ENCODE measurements around the gene HSPA12B.

Gene HSPA12B

GRCh38 chr20:3729811-3730540 lies 2.5 kb upstream of the HSPA12B start:
- TF ChIP-seq ZFX (IDR thresholded peaks at IDR 0.05) (no peak), CTCF (conservative IDR thresholded peaks at IDR 0.05) (no peak)
- no peak overlapping the region for H3K27ac ChIP-seq

- H3K27ac ChIP-seq = no peak overlapping the region
- no peak for TF ChIP-seq CTCF (conservative IDR thresholded peaks at IDR 0.05)
- TF ChIP-seq ZFX (IDR thresholded peaks at IDR 0.05) = no peak
Observed at GRCh38 chr20:3730803-3731672, 1.4 kb upstream of the HSPA12B start.

GRCh38 chr20:3731944-3732326 lies 550 bp upstream of the HSPA12B start:
- no peak overlapping the region for H3K27ac ChIP-seq
- TF ChIP-seq CTCF (conservative IDR thresholded peaks at IDR 0.05) (no peak), ZFX (IDR thresholded peaks at IDR 0.05) (no peak)

GRCh38 chr20:3733119-3733995 lies 872 bp downstream of the HSPA12B start:
- no peak for TF ChIP-seq ZFX (IDR thresholded peaks at IDR 0.05)
- no peak for TF ChIP-seq CTCF (conservative IDR thresholded peaks at IDR 0.05)
- H3K27ac ChIP-seq = no peak overlapping the region

GRCh38 chr20:3734111-3734843 lies 1.8 kb downstream of the HSPA12B start:
- TF ChIP-seq CTCF (conservative IDR thresholded peaks at IDR 0.05) (no peak), ZFX (IDR thresholded peaks at IDR 0.05) (no peak)
- H3K27ac ChIP-seq = no peak overlapping the region

- TF ChIP-seq CTCF (conservative IDR thresholded peaks at IDR 0.05) (no peak), ZFX (IDR thresholded peaks at IDR 0.05) (no peak)
- H3K27ac ChIP-seq = no peak overlapping the region
Observed at GRCh38 chr20:3735768-3736167, 3.3 kb downstream of the HSPA12B start.
